GM18508 (cell line): ENCODE measurements around the gene BRME1.

Experiments used
- ATAC-seq: cut with Tn5 transposase; IDR thresholded peaks from one replicate; pipeline ENCODE4 v1.9.1; 2021; ENCODE audit warnings: moderate number of reproducible peaks; ENCODE audit not compliant: insufficient read depth, unreplicated experiment

The BRME1 gene

GRCh38 chr19:13892870-13893269 lies 13.0 kb downstream of the BRME1 start:
- ATAC-seq, result no peak

DNA sequence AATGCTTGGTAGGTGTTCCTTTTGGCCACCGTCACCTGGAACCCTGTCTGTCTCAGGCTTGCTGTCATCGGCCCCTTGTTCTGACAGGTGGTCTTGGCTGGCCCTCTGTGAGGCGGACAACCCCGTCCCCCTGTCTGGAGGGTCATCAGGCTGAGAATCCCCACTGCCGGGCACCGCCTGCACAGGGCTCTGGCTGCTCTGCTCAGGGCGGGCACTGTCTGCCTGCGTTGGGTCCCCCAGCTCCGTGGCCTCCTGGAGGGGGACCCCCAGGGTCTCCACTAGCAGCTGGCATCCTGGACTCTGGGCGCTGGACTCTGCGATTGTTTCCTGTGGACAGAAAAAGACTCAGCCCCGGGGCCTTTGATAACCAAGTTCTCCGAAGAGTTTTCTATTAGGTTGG lies 15.8 kb downstream of the BRME1 start:
- no peak for ATAC-seq

- ATAC-seq, result no peak
Measured at GRCh38 chr19:13888281-13888680, 17.6 kb downstream of the BRME1 start.

DNA sequence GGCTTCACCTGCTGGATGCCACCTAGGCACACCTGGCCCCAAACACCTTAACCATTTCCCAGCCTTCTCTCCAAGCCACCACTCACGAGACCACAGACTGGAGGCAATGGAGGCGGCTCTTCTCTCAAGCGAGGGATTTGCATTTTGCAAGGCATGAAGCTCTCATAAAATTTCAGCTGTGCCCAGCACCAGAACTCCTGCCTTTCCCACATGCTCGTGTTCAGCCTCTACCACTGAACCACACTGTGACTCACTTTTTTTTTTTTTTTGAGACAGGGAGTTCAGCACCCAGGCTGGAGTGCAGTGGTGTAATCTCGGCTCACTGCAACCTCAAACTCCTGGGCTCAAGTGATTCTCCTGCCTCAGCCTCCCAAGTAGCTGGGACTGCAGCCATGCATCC lies 18.4 kb downstream of the BRME1 start:
- no peak for ATAC-seq

- no peak for ATAC-seq
Measured at GRCh38 chr19:13887018-13887436, 18.9 kb downstream of the BRME1 start.

DNA sequence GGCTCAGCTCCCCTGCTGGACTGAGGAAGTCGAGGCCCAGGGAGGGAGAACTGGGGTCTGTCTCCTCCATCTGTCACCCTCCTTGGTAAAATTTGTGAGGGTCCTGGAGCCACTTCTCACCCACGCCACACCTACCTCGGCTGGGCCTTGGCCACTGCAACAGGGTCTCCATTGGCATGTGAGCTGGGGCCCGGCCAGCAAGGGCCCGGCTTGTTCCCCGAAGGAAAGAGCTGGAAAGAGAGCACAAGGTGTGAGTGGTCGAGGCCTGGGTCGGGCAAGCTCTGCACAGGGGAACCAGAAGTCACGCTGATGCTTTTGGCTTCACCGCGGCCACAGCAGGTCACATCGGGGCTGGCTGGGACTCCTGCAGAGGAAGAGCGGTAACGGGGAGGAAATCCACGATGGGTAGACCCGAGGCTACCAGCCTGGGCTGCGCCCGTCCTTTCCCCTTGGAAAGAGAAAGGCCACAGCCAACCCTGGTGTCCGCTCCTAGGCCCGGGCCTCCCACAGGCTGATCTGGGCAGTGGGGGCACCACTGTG lies 20.0 kb downstream of the BRME1 start:
- ATAC-seq, result no peak

GRCh38 chr19:13884726-13885591 lies 21.0 kb downstream of the BRME1 start:
- ATAC-seq, result no peak

- no peak for ATAC-seq
Measured at GRCh38 chr19:13883516-13884064, 22.3 kb downstream of the BRME1 start.

DNA sequence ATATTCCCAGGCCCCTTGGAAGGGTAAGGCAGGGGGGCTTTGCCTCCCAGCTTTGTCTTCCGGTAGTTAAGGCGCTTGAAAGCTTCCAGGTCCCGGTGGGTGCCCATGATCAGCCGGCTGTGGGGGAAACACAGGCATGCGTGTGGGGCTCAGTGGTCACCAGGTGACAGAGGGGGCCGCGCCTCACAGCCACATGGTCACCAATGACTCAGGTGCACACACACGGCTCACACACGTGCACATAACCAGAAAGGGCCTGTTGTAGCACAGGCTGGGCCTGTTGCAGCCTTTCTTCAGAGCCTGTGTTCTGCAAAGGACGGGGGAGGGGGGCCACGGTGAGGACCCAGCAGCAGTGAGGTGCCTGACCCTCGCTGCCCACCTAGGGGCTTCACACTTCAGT lies 23.1 kb downstream of the BRME1 start:
- ATAC-seq, result no peak

DNA sequence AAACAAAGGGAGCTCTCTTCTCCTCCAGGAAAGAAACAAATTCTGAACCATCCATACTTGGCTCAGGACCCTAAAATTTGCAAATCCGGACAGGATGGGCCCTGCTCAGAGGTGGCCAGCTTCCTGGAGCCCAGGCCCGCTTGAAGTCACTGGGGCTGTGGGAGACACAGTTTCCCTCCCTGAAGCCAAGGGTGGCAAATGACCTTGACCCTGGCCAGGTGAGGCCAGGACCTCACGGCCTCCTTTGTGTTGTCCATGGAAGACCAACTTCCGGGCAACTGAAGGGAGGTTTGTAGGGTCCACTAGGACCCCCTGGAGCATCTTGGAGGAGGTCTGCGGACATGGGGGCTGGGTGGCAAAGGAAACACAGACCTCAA lies 23.5 kb downstream of the BRME1 start:
- ATAC-seq, result no peak

- no peak for ATAC-seq
Measured at GRCh38 chr19:13881692-13882418, 24.1 kb downstream of the BRME1 start.

- ATAC-seq, result no peak
Measured at GRCh38 chr19:13881251-13881691, 24.6 kb downstream of the BRME1 start.

DNA sequence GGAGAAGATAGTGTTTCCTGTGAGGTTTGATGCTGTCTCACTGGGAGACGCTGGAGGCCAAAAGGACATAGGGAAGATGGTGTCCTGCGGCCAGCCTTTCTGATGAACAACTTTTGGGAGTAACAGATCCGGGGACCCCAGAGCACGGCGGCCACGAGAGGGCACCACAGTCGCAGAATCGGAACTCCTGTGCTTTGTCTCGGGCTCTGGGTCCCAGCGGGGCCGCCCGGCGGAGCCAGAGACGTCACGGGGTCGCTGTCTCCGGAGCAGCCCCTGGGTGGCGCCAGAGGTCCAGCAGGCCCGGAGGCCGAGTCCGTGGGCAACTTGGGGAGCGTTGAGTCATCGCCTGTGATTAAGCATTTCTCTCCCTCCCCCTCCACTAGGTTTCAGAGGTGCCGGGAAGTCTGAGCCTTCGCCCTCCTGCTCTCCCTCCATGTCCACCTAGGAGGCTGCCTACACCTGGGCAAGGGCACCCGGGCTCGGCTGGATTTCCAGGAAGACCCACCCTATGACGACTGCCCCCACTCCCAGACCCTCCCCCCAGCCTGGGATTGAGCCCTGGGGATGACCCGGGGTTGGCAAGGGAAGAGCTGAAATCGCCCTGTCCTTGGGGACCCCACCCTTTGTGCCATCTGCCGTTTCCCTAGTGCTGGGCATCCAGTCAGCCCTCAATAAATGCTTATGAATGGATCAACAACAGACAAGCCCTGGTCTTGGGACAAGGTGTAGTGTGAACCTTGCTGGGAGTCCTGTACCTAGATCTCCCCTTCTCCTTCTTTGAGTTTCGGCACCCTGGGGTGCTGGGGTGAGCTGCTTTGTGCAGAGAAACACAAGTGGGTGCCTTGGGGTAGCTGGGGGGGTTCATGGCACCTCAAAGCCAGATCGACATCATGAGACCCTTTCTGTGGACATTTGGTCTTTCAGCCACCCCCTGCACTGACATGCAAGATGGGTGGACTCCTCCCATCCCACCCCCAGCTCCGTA lies 25.6 kb downstream of the BRME1 start:
- peak; percentile 43 for ATAC-seq

GRCh38 chr19:13877303-13877702 lies 28.6 kb downstream of the BRME1 start:
- no peak for ATAC-seq

GRCh38 chr19:13876834-13877233 lies 29.1 kb downstream of the BRME1 start, which contains the start of gene NANOS3:
NANOS3 (plus strand) TSS chr19:13877134; CDS start chr19:13877249, 115 bp downstream.
- no peak for ATAC-seq

GRCh38 chr19:13875824-13876223 lies 30.1 kb downstream of the BRME1 start:
- no peak for ATAC-seq

GRCh38 chr19:13873834-13874515 lies 31.9 kb downstream of the BRME1 start:
- ATAC-seq, result no peak

GRCh38 chr19:13872695-13873389 lies 33.1 kb downstream of the BRME1 start:
- ATAC-seq, result no peak

GRCh38 chr19:13872339-13872694 lies 33.6 kb downstream of the BRME1 start:
- ATAC-seq, result no peak
